IMR-90 (cell line): ENCODE measurements around the gene ISG15. TPM values are rescaled to one million over a fixed set of nuclear protein-coding genes. Genes with fewer than 3 reads are reported as not detected.

Experiments
- ATAC-seq: fragments of 200-7000 bp; cut with Tn5 transposase; 2 replicates; pipeline ENCODE4 v1.9.1; 2020; ENCODE audit warnings: low read depth, mild to moderate bottlenecking, moderate library complexity
- BruUV-seq: library from RNA; stranded (reverse); fragments of 400-500 nt; replicated peaks from 2 replicates; lab custom pipeline; 2021; lab: Mats Ljungman, UMichigan
- CTCF ChIA-PET: fragments of 300-600 bp; formaldehyde crosslinking; extraction: SDS; loops from one replicate; lab custom pipeline; 2021; ENCODE audit warnings: antibody characterized with exemption; lab: Yijun Ruan, JAX
- POLR2A ChIA-PET: fragments of 300-600 bp; sonication (Branson Sonifier 250); formaldehyde crosslinking; loops from one replicate; lab custom pipeline; 2022; ENCODE audit warnings: antibody characterized with exemption; ENCODE audit not compliant: unreplicated experiment; lab: Charles Lee
- DNase-seq: peaks from one replicate; pipeline ENCODE4 v3.0.0; 2013
- H2AFZ ChIP-seq: replicated peaks from 2 replicates; pipeline ENCODE3; 2013; ENCODE audit warnings: low read length, mild to moderate bottlenecking; ENCODE audit not compliant: poor library complexity
- H2AK5ac ChIP-seq: 2 replicates; pipeline ENCODE4 v1.6.1; 2013; ENCODE audit warnings: low read depth, low read length, inconsistent platforms
- H2AK9ac ChIP-seq: replicated peaks from 2 replicates; pipeline ENCODE3; 2013; ENCODE audit warnings: mild to moderate bottlenecking, low read depth, low read length, moderate library complexity; ENCODE audit not compliant: poor library complexity
- H2BK120ac ChIP-seq: 2 replicates; pipeline ENCODE4 v1.6.1; 2013; ENCODE audit warnings: low read depth, low read length, inconsistent platforms
- H2BK15ac ChIP-seq: 3 replicates; pipeline ENCODE4 v1.6.1; 2013; ENCODE audit warnings: low read depth, low read length, inconsistent platforms
- H2BK20ac ChIP-seq: 2 replicates; pipeline ENCODE4 v1.6.1; 2013; ENCODE audit warnings: low read depth, mild to moderate bottlenecking, inconsistent platforms, low read length, moderate library complexity
- H2BK5ac ChIP-seq: 2 replicates; pipeline ENCODE4 v1.6.1; 2013; ENCODE audit warnings: mild to moderate bottlenecking, low read depth, low read length, inconsistent platforms; ENCODE audit not compliant: poor library complexity, severe bottlenecking
- H3K14ac ChIP-seq: replicated peaks from 2 replicates; pipeline ENCODE4 v1.6.1; 2013; ENCODE audit warnings: low read depth, low read length, inconsistent platforms
- H3K18ac ChIP-seq: 2 replicates; pipeline ENCODE4 v1.6.1; 2013; ENCODE audit warnings: low read depth, low read length, control low read depth
- H3K23ac ChIP-seq: 2 replicates; pipeline ENCODE4 v1.6.1; 2013; ENCODE audit warnings: low read depth, low read length, inconsistent platforms
- H3K27ac ChIP-seq: 2 replicates; pipeline ENCODE4 v1.5.1; 2013; ENCODE audit warnings: mild to moderate bottlenecking, control low read depth, low read length; ENCODE audit not compliant: insufficient read depth
- H3K27me3 ChIP-seq: 2 replicates; pipeline ENCODE4 v1.6.1; 2013; ENCODE audit warnings: low read length; ENCODE audit not compliant: control insufficient read depth, insufficient read depth
- H3K36me3 ChIP-seq: 2 replicates; pipeline ENCODE4 v1.6.1; 2013; ENCODE audit warnings: low read length, mixed read lengths; ENCODE audit not compliant: control insufficient read depth, insufficient read depth
- H3K4ac ChIP-seq: 2 replicates; pipeline ENCODE4 v1.6.1; 2013; ENCODE audit warnings: low read depth, low read length, inconsistent platforms
- H3K4me1 ChIP-seq: 2 replicates; pipeline ENCODE4 v1.6.1; 2013; ENCODE audit warnings: low read length, mixed read lengths; ENCODE audit not compliant: control insufficient read depth, insufficient read depth
- H3K4me2 ChIP-seq: 2 replicates; pipeline ENCODE4 v1.6.1; 2013; ENCODE audit warnings: low read depth, mild to moderate bottlenecking, control low read depth, low read length, moderate library complexity
- H3K4me3 ChIP-seq: 2 replicates; pipeline ENCODE4 v1.5.1; 2013; ENCODE audit warnings: low read depth, mild to moderate bottlenecking, control low read depth, low read length, moderate library complexity; ENCODE audit not compliant: insufficient read depth
- H3K56ac ChIP-seq: 2 replicates; pipeline ENCODE4 v1.6.1; 2013; ENCODE audit warnings: low read length, inconsistent platforms; ENCODE audit not compliant: insufficient read depth; ENCODE audit errors: extremely low read depth
- H3K79me1 ChIP-seq, 2 experiments: 2 replicates each; pipeline ENCODE4 v1.6.1; 2013; ENCODE audit warnings: low read length in 2 of 2, inconsistent platforms in 1 of 2, low read depth in 1 of 2
- H3K9ac ChIP-seq: 2 replicates; pipeline ENCODE4 v1.6.1; 2013; ENCODE audit warnings: low read depth, low read length, control low read depth
- H3K9me1 ChIP-seq: 2 replicates; pipeline ENCODE4 v1.6.1; 2013; ENCODE audit warnings: low read length, inconsistent platforms; ENCODE audit not compliant: insufficient read depth
- H3K9me3 ChIP-seq: 2 replicates; pipeline ENCODE4 v1.6.1; 2013; ENCODE audit warnings: low read length; ENCODE audit not compliant: control insufficient read depth, insufficient read depth
- H4K20me1 ChIP-seq: 2 replicates; pipeline ENCODE4 v1.6.1; 2013; ENCODE audit warnings: low read length, inconsistent platforms; ENCODE audit not compliant: insufficient read depth
- H4K5ac ChIP-seq: 2 replicates; pipeline ENCODE4 v1.6.1; 2013; ENCODE audit warnings: mild to moderate bottlenecking, low read depth, low read length, control low read depth
- H4K8ac ChIP-seq, 2 experiments: 2 replicates each; pipeline ENCODE4 v1.6.1; 2013; ENCODE audit warnings: low read depth in 2 of 2, low read length in 2 of 2, control low read depth in 1 of 2, inconsistent platforms in 1 of 2
- H4K91ac ChIP-seq: 2 replicates; pipeline ENCODE4 v1.6.1; 2013; ENCODE audit warnings: low read depth, low read length, inconsistent platforms; ENCODE audit not compliant: insufficient read depth
- CHD1 ChIP-seq: IDR thresholded peaks from 2 replicates; pipeline ENCODE4 v1.6.1; 2012; ENCODE audit warnings: low read depth, low read length, improper control_type of control experiment
- SMC3 ChIP-seq: fragments of 150-350 bp; IDR thresholded peaks from 2 replicates; pipeline ENCODE4 v1.6.1; 2016; ENCODE audit warnings: low read depth, mild to moderate bottlenecking, antibody characterized with exemption, low read length, moderate library complexity
- WGBS, 2 experiments: methylation state at CpG; one replicate each; pipeline versions ENCODE4 v1.1.5 to v1.1.7; 2013; ENCODE audit warnings: missing lambda C conversion rate in 2 of 2; ENCODE audit not compliant: insufficient read length in 1 of 2; ENCODE audit errors: extremely low coverage in 2 of 2; 5-methylcytosine and 5-hydroxymethylcytosine counted together
- dilution Hi-C: fragments of 300-500 bp; cut with HindIII; formaldehyde crosslinking; loops from one replicate; pipeline ENCODE4 v1.14.3; 2018; ENCODE audit warnings: low sequenced_read_pairs; ENCODE audit not compliant: unreplicated experiment
- in situ Hi-C: fragments of 300-500 bp; cut with MboI; formaldehyde crosslinking; loops from 3 replicates; pipeline ENCODE4 v1.14.3; 2019; ENCODE audit warnings: low sequenced_read_pairs, inconsistent platforms, mixed read lengths
- intact Hi-C: fragments of 100-400 bp; cut with micrococcal nuclease; formaldehyde crosslinking; loops from 2 replicates; pipeline ENCODE4 v1.10.0; 2022
- polyA plus RNA-seq, 3 experiments: library from polyadenylated mRNA; depleted of rRNA; stranded (reverse); fragments of >200 nt; gene quantifications; 2 replicates each; pipeline ENCODE4 v1.2.3, GENCODE V29; 2012; ENCODE audit warnings: low replicate concordance in 1 of 3
- total RNA-seq: library from RNA; depleted of rRNA; stranded (reverse); fragments of >200 nt; gene quantifications from 2 replicates; pipeline ENCODE4 v1.2.3, GENCODE V29; 2012

Gene ISG15
- total and polyA plus RNA-seq, 2 of the 4 experiments (the other 2 are of a cell fraction): 99.1 to 105 TPM

DNA sequence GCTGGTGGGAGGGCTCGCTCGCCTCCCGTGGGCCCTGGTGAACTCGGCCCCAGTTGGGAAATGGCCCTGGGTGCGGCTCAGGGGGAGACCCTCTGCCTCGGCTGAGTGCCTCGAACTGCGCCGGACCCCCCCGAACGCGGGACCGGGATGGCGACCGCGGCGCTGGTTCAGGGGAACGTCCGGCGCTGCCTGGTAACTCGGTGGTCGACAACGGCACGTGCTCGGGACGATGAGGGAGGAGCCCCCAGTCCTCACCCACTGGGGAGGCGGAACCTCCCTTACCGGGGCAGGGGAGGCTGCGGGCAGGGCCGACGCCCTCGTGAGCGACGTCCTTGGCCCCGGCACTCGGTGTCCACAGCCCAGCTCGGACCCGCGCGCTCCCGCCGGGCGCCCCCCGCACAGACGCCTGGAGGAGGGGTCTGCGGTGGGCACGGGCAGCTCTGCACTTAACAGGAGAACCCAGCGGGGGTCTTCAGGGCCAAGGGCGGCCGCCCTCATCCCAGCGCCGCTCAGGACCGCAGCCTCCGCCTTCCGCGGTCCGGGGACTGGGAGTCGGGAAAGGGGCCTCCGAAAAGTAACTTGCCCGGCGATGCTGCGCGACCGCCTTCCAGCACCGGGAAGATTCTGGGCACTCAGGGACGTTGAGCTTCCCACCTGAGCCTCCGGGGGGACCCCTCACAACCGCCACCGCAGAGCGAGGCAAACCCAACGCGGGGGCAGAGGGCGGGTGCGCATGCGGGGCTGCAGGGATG lies 15.1 kb upstream of the ISG15 start:
- in situ Hi-C loops (no loop called here), intact Hi-C loops (no loop called here), dilution Hi-C loops (no loop called here)
- POLR2A ChIA-PET: no interaction called here
- Histone ChIP-seq H3K9me3 (no peaks in the 10 kb centered on the region; the same call in 1 of the 2 replicates), H4K5ac (no peak overlapping the region; the same call in 1 of the 2 replicates), H4K91ac (no peak overlapping the region; the same call in 1 of the 2 replicates), H2AFZ (peak overlapping the region; percentile 85), H3K36me3 (no peaks in the 10 kb centered on the region), H3K56ac (no peak overlapping the region), H3K4me2 (peak overlapping the region; percentile 61; the same call in 1 of the 2 replicates), H3K4ac (peak overlapping the region; percentile 22; the same call in 1 of the 2 replicates), H2AK9ac (peak overlapping the region; percentile 90), H3K23ac (no peak overlapping the region), H3K14ac (no peak overlapping the region; the same call in 1 of the 2 replicates), H3K9me1 (no peaks in the 10 kb centered on the region), H2BK5ac (no peak overlapping the region), H2BK15ac (no peak overlapping the region), H3K27me3 (no peaks in the 10 kb centered on the region), H3K79me1 (peaks cover 6 to 30% of the 10 kb centered on the region in 2 experiments; a peak in 3 of 4 replicates), H3K9ac (no peak overlapping the region), H2BK120ac (no peak overlapping the region), H4K20me1 (peaks cover 9% of the 10 kb centered on the region; the same call in 1 of the 2 replicates), H2BK20ac (no peak overlapping the region), H4K8ac (peak overlapping the region in 1 of 2 experiments; percentile 47; a peak in 1 of 4 replicates), H3K4me1 (peaks cover 4% of the 10 kb centered on the region; the same call in 1 of the 2 replicates), H3K4me3 (peak overlapping the region; percentile 59), H2AK5ac (peak overlapping the region; percentile 43; the same call in 1 of the 2 replicates), H3K18ac (no peak overlapping the region; the same call in 1 of the 2 replicates), H3K27ac (no peak overlapping the region; the same call in 1 of the 2 replicates)
- ATAC-seq: no peak
- no TSS peak for BruUV-seq
- TF ChIP-seq CHD1: 0 out of 2 replicates have a peak, but pooled peaks have one; percentile 1
- no peak for TF ChIP-seq SMC3
- DNase-seq: no peak
- CTCF ChIA-PET: interaction anchor here (0.8 kb wide), 1 partner anchor 13 kb away, joined by 4 read pairs; no protein-coding TSS in a partner anchor
- 47% methylated on average over 43 of the region's 75 CpGs; no CpG with 5 or more reads in 1 of the 2 experiments for WGBS, 2 experiments
